Measurements from ENCODE around the gene MRFAP1L1.
"Not testable (repeated sequence)": the region's sequence is repeated elsewhere in the genome, so short reads cannot be mapped to it uniquely, and the experiment has no call there.

- not testable (repeated sequence) for TF ChIP-seq CTCF (IDR thresholded peaks at IDR 0.05; ENCODE audit: insufficient read depth, low read length); POLR2AphosphoS5 (IDR thresholded peaks at IDR 0.05; ENCODE audit: low read depth); REST (IDR thresholded peaks at IDR 0.05; ENCODE audit: insufficient replicate concordance, low read depth); GABPA (IDR thresholded peaks at IDR 0.05; ENCODE audit: low read depth); SPI1 (IDR thresholded peaks at IDR 0.05; ENCODE audit: borderline replicate concordance, low read depth)
Observed at GRCh38 chr4:6756345-6756744, 46.7 kb upstream of the MRFAP1L1 start.
